ENCODE data around the gene TAF1C.

TAF1C gene

GRCh38 chr16:84183911-84184591 is 2.8 kb downstream of the TAF1C start:
- DNase-seq (ENCODE audit: low read depth in 1 of 2, low spot score in 1 of 2): no peak

DNA sequence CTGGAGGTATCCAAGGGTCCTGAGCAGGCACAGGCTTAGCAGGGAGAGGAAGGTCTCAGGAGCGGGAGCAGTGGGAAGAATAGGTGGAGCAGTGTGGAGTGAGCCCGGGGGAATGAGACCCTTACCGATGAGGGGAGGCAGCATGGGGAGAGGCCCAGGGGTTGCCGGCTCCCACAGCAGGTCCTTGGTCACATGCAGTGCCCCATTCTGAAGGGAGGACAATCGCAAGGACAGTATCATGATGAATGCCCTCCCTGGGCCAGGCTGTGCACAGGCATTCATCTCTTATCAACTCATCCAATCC is 3.3 kb downstream of the TAF1C start:
- no peak for DNase-seq (ENCODE audit: low read depth in 1 of 2, low spot score in 1 of 2)

DNA sequence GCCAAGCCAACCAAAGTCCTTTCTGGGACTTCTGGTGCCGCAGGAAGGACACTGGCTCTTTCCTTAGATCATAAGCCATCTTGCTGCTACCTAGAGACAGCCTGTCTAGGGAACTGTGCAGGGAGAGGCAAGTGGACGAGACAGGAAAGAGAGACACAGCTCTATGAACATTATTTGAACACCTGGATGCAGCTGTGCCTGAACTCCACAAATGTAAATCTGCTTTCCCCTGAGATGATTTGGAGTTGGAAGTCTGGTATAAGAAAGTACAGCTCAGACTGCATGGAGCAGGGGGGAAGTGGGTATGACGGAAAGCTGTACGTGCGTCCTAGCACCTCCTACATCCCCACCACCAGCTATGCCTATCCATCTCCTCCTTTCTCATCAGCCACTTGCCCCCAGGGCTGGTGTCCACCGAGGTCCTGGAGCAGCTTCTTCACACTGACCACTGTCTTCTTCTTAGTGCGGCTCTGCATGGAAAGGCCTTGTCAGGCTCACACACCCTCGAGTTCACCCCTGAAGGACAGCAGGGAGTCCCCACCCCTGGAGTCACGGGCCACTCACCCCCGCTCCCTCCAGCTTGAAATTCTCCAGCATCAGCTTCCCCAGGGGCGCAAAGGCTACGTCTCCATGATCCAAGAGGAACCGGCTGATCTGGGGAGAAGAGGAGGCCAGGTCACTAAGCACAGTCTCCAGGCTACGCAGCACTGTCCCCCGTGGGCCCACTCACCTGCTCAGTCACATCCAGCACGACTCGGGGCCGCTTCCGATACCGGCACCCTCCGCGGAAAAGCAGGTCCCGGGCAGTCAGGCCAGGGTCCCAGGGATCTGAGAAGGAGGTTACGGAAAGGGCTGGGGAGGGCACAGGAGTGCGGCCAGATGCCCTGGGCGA is 3.9 kb downstream of the TAF1C start:
- no peak for DNase-seq (ENCODE audit: low read depth in 1 of 2, low spot score in 1 of 2)

GRCh38 chr16:84182104-84182503 is 4.8 kb downstream of the TAF1C start:
- DNase-seq (ENCODE audit: low read depth in 1 of 2, low spot score in 1 of 2): no peak

GRCh38 chr16:84181144-84181915 is 5.5 kb downstream of the TAF1C start:
- no peak for DNase-seq (ENCODE audit: low read depth in 1 of 2, low spot score in 1 of 2)

GRCh38 chr16:84180519-84181140 is 6.2 kb downstream of the TAF1C start:
- DNase-seq (ENCODE audit: low read depth in 1 of 2, low spot score in 1 of 2): no peak

DNA sequence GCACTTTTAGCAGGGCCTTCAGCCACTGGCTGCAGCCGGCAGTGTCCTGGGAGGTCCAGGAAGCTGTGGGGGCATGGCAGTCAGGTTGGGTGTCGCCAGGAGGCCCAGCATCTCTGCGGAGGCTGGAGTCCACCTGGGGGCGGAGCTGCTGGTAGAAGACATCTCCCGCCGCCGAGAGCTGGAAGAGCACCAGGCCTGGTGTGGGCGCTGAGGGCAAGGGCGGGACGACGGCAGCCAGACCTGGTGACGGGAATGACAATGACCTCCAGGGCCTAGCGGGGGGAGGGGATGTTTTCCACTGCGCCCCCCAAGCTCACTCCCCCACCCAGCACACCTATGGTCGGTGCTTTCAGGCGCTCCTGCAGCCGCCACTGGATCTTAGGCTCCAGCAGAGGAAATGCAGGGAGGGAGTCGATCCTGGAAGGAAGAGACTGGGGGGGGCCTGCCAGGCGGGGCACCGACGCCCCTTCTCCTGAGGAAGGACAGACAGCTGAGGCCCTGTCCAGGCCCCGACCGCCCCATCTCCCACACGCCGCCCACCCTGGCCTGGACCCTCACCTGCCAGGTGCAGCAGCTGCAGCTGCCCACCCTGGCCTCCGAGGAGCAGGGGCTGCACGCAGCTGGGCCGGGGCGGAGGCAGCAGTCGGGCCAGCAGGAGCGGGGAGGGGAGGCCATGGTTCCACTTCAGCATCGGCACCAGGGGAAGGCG is 7.1 kb downstream of the TAF1C start:
- DNase-seq (ENCODE audit: low read depth in 1 of 2, low spot score in 1 of 2): no peak

DNA sequence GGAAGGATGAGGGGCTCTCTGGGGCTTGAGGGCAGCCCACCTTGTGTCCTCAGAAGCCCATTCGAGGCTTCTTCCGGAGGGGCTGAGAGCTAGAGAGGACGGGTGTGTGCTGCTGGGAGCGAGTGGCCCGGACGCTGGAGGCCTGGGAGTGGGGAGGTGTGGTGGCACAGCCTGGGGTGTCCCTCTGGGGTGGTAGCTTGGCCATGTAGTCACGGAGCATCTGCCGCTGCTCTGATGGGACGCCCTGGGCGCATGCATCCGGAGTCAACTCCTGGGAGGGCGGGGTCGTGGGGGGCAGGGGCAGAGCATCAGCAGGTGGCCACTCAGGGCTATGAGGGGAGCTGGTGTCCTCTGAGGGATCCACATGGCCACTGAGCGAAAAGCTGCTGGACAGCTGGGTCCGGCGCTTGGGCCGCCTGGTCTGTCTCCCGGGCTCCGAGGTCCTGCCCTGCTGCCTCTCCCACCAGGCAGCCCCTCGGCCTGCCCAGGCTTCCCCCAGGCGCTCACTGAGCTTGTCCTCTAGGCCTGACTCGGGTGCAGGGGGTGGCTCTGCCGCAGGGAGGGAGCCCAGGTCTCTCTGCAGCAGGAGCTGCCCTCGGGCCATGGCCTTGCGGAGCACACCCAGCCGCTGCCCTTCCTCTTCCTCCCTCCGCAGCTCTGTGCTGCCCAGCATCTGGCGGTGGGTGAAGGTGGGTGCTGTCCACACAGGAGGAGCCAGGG is 7.8 kb downstream of the TAF1C start:
- no peak for DNase-seq (ENCODE audit: low read depth in 1 of 2, low spot score in 1 of 2)

DNA sequence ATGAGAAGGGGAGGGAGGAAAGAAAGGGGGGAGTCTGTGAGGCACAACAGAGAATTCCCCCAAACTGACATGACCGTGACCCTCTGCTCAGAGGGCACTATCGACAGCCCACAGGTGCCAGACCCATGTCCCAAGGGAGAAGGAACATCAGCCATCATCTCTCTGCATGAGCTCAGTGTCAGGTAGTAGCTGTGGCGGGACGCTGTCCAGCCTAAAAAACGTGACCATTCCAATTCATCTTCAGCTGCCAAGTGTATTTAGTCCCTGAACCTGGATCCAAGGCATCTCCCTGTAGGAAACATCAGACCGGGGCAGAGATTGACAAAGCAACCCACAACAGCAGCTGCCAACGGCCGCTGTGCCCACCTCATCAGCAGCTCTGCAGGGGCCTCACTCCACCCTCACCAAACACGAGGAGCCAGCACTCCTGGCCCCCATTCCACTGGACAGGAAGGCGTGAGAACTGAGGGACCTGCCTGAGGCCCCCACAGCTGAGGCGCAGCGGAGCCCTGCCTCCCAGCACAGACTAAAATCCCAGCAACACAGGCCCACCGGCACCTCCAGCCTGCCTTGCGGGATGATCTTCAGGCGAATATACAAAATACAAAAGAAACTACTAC is 8.6 kb downstream of the TAF1C start:
- no peak for DNase-seq (ENCODE audit: low read depth in 1 of 2, low spot score in 1 of 2)

DNA sequence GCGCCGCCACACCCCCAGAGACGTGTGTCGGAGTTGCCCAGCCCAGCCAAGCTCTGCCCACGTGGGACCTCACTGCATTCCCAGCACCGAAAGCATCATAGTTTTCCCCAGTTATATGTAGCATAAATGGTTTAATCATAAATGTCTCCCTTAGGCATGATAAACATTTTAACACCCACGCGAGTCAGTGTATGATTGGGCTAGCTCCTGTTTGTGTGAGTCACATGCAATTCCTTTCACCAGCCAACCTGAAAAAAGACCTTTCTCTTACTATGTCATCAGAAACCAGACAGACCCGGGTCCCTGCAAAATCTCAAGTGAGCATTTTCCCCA is 9.2 kb downstream of the TAF1C start:
- DNase-seq (ENCODE audit: low read depth in 1 of 2, low spot score in 1 of 2): no peak

- no peak for DNase-seq (ENCODE audit: low read depth in 1 of 2, low spot score in 1 of 2)
Observed at GRCh38 chr16:84176192-84177053, 10.4 kb downstream of the TAF1C start.

DNA sequence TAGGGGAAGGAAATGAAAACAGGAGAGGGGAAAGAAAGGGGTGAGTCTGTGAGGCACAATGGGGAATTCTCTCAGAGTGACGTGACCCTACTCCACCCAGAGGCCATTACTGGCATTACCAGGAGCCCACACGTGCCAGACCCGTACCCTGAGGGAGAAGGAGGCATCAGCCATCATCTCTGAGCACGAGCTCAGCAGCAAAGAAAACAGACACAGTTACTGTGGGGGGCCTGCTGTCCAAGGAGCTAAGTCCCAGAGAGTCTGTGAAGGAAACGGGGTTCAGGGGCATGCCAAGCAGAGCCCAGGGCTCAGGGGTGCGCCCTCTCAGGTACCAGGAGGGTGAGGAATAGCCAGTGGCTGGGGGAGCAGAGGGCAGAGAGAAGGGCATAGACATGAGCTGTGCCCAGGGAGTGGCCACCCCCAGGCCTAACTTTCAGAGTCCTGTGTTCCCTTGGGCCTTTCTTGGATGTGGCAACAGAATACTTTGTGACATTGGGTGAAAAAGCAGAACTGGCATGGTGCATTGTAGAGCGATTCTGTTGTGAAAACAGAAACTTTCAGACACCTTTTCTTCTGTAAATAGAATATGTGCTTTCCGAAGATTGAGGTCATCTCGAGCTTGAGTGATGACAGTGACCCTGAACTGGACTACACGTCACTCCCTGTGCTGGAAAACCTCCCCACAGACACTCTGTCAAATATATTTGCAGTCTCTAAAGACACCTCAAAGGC is 11.3 kb downstream of the TAF1C start:
- no peak for DNase-seq (ENCODE audit: low read depth in 1 of 2, low spot score in 1 of 2)

DNA sequence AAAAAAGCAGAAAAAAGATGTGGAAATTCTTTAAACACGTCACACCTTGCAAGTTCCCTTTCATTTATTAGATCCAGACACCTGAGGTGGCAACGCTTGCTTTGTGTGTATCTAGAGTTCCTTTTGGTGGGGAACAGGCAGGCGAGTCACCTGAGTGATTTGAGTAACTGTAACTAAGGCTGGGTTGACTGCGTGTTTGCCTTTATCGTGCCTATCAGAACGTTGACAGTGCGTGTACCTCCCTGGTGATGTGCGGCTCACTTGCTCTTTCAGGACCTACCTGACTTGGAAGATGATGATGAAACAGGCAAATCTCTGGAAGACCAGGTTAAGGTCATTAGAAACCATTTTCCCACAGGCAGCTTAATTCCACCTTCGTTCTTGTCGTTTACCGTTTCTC is 12.5 kb downstream of the TAF1C start:
- no peak for DNase-seq (ENCODE audit: low read depth in 1 of 2, low spot score in 1 of 2)

GRCh38 chr16:84169765-84170310 is 17.0 kb downstream of the TAF1C start:
- no peak for DNase-seq (ENCODE audit: low read depth in 1 of 2, low spot score in 1 of 2)

DNA sequence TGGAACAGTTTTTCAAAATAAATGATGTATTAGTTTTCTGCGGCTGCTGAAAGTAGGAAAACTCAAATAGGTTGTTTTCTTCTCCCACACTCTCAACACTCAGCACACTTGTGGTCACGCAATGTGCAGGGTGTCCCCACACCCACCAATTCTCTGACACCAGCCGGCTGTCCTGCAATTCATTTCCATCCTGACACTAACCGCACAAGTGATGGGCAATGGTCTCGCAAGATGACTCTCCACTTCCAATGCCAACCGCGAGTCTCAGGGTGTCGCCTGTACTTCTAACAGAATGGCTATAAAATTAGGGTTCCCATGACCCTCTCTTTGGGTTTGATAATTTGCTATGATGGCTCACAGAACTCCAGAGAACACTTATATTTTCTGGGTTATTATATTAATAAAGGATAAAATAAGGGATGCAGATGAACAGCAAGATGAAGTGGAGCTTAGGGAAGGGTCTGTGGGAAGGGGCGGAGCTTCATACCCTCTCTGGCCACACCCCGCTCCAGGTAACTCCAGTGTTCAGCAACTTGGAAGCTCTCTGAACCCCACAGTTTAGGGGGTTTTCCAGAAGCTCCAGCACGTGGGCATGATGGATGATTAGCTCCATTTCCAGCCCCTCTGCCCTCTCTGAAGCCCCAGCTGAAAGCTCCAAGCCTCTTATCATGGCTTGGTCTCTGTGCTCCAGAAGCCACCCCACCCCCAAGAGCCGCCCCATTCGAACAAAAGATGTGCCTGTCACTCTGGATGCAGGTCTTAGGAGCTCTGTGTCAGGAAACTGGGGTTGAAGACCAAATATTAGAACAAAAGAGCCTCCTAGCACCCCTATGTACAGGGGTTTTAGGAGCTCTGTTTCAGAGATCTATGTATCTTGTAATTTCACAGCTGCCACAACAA is 19.8 kb downstream of the TAF1C start:
- DNase-seq (ENCODE audit: low read depth in 1 of 2, low spot score in 1 of 2): no peak

- no peak for DNase-seq (ENCODE audit: low read depth in 1 of 2, low spot score in 1 of 2)
Observed at GRCh38 chr16:84165746-84166145, 21.1 kb downstream of the TAF1C start.

DNA sequence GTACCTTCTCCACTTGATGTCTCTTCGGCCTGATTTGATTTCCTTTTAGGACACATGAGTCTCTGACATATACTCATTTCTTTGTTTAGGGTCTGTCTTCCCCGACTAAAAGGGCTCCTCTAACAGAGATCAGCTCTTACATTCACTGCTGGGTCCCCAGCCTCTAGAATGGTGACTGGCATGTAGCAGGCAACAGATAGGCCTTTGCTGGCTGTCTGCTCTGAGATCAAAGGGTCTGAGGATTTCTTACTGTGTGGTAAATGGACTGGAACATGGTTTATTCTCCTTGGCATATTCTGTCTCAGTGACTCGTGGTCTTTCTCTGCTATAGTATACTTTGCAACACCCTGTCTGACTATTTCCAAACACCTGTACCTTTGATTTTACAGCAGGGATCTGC is 25.1 kb downstream of the TAF1C start:
- no peak for DNase-seq (ENCODE audit: low read depth in 1 of 2, low spot score in 1 of 2)

Measured in activated T-helper 1 cell treated with anti-CD3 and anti-CD28 coated beads, Interleukin-2, amount 50 U/mL, for 16 hours (primary cell).